HG02763 (cell line): Measurements from ENCODE around the gene FAM124A.

ENCODE experiments used
- ATAC-seq: cut with Tn5 transposase; IDR thresholded peaks from one replicate; pipeline ENCODE4 v1.9.1; 2021; ENCODE audit warnings: mild to moderate bottlenecking, moderate library complexity; ENCODE audit not compliant: unreplicated experiment

Gene FAM124A

DNA sequence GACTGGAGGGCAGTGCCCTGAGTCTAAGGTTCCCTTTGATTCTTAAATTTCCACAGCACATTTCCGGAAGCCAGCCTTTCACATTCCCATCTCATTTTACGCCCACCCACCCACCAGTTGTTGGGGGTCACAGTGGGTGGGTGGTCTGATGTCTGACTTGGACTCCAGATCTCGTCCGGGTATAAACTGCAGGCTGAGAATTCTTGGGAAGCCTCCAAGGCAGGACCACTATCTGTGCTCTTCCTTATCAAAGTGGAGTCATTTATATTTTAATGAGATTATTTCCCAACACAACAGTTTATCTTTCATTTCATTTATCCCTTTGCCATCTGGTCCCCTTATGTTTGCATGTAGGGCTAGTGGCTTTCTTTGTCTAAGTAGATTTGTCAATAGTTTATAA lies 3.6 kb upstream of the FAM124A start:
- no peak for ATAC-seq

DNA sequence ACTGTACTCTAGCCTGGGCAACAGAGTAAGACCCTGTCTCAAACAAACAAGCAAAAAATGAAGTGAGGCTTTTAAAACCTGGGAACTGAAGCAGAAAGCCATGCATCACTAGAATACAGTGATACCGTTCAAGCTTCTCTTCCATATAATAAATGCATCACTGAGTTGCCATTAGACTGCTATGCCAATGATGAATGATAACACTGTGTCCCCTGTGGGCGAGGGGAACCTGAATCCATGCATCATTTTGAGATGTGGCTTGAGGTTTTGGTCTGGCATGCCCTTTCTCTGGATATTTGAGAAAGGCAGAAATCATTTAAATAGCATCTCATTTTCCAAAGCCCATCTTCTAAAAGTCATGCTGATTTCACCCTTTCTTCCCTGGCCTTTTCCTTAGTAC lies 1.5 kb upstream of the FAM124A start:
- ATAC-seq, result no peak

DNA sequence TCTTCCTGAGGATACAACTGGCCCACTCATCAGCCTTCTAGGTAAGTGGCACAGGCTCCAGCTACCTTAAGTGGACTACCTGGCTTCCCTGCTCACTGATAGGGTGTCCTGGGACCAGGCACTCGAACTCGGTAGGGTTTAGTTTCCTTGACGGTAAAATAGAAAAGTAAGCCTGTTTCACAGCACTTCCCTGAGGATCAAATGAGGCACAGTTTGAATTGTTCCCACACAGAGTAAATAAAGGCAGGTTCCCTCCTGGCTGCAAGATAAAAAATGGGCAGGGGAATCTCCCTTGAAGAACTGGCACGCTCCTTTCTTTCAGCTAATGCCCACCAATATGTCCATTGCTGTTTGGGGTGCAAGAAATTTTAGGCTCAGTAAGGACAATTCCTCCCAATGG lies 1.1 kb upstream of the FAM124A start:
- no peak for ATAC-seq

DNA sequence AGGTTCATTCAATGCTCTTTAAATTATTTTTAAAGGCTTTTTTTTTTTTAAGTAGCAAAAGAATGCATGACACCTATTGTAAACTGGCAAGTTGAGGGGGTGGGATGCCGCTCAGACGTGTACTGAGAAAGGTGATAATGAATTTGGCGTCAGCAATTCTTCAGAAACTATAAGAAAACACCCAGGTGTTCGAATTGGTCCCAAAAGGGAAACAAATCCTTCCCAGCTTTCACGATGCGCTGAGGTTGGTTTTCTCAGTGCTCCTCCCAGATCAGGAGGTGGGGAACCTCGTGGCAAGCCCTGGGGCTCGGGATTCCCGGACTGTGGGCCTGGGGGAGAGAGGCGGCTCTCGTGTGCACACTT lies 543 bp upstream of the FAM124A start:
- no peak for ATAC-seq

DNA sequence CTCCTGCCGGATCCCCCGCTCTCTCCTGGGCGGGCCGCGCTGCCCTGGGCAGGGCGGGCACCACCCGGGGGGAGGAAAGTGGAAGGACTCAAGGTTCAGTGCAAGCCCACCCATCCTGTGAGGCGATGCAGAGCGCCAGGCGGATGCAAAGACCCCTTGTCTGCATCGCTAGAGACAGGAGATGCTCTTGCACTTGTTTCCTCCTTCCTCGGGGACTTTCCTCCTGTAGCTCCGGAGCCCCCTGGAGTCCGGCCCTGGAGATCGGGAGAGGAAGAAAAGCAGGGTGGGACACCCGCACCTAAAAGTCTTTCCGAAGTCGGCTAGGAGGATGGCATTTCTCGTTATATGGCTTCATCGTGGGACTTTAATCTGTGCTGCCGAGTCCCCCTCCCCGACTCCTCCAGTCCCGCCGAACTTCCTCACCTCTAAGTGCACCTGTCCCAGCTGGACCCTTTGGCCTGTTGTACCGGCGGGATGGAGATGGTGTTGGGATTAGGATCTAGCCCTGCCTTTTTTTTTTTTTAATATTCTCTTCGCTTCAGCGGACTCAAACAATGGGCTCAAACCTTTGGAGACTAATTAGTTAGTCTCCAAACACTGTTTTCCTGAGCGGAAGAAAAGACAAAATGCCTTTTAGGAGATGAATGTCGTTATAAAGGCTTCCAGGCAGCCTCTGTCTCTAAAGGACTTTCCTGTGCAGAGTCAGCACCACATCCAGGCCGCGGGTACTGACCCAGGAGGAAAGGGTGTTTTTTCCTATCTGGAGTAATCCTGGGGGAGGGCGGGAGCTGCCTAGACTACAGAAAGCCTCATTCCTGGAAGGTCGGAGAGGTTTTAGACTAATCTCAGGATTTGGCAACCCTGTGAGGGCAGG lies 725 bp downstream of the FAM124A start:
- ATAC-seq, result no peak

DNA sequence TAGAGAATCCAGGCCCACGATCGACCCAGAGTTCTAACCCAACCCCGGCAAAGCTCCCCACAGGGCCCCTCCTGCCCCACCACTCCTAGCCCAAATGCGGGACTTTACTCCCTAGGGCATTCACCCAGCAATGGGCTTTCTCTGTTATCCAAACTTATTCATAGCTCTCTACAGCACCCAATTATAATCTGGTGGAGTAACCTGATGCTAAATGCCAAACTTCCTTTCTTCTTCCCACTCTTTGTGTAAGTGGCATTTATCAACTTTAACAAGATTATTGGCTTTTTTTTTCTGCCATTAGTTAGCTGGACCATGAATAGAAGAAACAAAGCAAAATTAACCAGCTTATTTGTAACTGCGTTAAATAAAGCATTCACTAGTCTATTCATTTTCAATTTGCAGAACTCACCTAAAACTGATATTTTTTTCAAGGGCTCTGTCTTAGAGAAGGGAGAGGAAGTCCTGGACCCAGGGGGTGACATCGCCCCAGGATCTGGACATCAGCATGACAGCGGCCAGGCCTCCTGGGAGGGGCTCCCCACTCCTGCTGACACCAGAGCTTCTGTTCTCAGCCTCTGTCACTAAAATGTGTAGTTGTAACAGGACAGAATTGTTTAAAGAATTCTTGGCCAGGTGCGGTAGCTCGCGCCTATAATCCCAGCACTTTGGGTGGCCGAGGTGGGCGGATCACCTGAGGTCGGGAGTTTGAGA lies 1.5 kb downstream of the FAM124A start:
- no peak for ATAC-seq

DNA sequence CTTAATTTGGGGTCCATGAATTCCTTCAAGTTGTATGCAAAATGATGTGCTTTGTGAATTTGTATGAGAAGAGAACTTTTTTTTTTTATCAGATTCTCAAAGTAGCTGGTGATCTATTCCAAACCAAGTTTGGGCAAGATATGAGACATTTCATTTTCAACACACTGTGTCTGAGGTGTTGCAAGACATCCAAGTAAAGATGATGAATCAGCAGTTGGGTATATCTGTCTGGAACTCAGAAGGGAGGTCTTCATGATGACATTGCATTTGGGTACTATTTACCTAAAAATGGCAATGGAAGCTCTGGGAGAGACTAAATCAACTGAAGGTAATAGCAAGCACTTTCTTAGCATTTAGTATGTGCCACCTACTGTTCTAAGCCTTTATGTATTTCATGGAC lies 2.8 kb downstream of the FAM124A start:
- no peak for ATAC-seq

DNA sequence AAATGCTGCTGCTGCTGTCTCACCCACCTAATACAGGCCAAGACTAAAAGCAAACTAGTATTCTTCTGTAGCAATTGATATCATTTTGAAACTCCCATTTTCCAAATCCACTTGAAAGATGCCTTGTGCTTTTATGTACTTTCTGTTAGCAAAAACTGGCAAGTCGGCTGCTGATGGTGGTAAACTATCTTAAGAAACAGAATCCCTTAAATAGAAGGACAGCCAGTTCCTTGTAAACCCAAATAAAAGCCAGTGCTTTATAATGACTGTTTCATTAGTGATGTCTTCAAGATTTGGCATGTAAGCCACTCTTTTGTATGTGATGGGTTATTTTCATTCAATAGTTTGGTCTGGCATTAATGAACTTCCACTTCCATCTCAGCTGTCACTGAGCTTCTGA lies 5.2 kb downstream of the FAM124A start:
- ATAC-seq, result no peak

DNA sequence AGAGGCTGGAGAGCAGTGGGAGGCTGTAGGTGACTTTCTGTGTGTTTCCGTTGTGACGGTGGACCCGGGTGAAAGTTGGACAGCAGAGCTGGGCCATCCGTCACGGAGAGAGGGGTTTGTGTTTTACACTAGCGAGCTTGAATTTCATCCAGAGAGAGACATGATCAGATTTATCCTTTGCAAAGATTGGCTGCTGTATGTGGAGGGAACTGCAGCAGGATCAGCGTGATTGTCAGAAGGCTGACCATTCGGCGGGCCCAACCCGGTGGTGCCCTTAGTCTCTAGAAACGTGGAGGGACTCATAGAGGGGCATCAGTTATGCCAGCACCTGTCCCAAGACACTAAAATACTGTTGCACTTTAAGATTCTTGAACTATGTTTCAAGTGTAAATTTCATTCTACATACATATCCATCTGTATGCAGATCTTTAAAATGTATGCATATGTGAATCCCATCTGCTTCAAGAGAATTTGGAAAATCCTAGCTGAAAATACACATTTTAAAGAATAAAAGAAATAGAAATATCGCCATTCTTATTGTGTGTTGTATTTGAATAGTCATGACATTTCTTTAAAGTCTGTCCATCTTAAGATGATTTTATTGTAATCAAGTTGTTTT lies 7.0 kb downstream of the FAM124A start:
- ATAC-seq, result no peak

DNA sequence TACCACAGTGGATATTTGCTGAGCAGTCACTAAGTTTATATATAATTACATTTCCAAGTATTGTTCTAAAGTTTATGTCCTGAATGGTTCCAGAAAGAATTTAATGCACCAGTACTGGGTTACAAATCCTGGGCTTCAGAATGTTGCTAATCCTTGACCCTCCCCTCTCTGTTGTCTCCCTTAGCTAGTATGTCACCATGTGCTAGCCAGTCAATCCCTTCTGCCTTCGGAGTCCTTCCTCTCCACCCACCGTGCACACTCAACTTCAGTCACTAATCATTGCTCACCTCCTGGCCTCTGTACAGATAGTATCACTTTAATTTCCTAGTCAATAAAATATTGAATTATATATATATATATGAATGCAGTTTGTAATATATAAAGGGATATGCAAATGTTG lies 7.5 kb downstream of the FAM124A start:
- ATAC-seq, result no peak

DNA sequence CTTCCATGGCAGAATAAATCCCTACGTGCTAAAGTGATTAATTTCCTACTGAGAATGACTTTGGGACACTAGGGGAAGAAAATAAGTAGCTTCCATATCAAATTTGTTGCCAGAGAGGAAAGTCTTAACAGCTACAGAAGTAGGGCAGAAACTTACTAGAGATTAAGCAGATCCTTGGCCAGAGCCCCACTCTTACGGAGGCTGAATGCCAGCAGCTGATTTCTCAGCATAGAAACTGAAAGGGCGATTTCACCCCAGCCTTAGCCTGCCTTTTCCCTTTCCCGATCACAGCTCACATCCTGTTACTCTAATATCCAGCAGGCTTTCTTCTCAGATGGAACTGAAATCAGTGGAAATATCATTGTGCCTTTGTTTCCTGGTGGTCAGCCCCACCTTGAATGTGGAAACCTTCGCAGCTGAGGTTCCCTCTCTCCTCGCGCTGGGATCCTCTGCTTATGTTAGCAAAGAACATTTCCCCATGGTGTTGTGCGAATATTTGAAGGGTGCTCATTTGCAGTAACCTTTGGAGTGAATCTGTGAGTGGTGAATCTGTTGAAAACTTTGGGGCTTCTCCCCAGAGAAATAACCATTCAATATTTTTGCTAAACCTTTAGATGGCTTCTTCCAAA lies 8.4 kb downstream of the FAM124A start:
- ATAC-seq, result no peak

DNA sequence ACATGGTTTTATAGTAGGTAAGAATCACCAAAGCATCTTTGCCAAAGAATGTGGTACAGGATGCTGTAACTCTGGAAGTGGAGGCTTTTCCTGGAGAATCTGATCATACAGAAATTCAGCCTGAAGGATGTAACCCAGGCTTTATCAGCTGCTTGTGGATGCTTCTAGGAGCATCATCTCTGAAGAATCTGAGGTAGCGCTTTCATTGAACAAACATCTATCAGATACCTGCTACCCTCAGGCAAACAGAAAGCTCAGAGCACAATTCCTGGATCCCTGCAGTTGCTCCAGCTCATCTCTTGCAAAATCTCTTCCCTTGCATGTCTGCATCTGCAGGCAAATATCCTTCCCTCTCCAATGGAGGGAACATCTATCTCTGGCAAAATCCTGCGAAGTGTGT lies 9.3 kb downstream of the FAM124A start:
- ATAC-seq, result no peak

DNA sequence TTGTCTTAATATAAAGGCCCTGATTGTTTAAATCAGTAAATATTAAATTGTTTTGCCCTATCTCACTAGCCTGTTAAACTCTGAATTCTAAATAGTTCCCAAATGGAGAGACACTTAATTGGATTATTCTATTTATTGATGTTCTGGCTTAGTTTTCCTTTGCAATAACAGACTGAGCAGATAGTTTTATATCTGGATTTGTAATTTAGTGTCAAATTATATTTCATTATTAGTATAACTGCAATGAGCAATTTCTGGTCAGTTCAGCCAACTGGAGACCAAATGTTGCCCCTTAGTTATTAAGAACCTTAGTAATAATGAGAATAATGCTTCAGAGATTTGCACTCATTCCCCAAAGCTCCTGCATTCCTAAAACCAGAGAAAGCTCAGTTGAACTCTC lies 10.1 kb downstream of the FAM124A start:
- ATAC-seq, result no peak

DNA sequence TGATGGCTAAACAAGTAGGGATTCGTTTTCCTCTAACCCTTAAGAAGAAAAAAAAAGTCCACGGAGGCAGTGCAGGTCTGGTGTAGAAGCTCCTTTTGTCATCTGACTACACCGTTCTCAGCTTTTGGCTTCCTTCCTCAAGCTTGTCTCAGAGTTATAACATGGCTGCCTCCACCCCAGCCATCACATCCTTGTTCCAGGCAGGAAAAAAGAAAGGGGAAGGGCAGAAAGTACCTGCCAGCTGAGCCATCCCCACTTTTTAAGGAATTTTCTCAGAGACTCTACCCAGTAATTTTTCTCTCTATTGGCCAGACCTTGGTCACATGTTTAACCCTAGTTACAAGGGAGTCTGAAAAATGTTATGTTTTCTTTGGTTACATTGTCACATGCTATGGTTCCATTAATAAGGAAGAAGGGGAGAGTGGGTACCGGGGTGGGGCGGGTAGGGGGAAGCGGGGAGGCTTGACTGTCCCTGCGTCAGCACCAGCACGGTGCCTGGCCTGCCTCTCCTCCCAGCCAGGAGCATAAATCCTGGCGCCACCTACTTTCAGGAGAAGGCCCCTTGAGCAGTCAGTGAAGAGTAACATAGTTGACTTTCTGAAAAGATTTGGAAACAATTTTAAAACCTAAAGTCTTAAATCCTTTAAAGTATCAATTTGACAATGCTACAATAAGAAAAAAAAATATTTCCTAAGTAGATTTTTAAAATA lies 11.1 kb downstream of the FAM124A start:
- ATAC-seq, result no peak

DNA sequence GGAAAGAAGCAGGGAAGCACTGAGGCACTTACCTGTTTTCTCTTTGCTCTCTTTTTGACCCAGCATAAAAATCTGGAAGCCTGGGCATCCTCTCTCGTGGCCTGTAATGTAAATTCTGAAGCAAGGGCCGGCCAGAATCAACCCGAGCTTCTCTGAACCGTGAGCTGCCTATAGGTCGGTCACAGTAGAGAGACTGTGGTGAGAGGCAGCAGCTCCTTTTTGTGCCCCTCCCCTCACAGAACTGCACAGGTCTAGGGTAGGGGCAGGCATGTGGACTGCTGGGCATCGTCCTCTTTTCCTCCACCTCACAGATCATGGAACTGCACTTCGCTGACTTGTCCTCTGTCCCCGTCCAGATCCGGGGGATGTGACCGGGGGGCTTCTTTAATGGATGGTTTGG lies 12.5 kb downstream of the FAM124A start:
- ATAC-seq, result no peak

DNA sequence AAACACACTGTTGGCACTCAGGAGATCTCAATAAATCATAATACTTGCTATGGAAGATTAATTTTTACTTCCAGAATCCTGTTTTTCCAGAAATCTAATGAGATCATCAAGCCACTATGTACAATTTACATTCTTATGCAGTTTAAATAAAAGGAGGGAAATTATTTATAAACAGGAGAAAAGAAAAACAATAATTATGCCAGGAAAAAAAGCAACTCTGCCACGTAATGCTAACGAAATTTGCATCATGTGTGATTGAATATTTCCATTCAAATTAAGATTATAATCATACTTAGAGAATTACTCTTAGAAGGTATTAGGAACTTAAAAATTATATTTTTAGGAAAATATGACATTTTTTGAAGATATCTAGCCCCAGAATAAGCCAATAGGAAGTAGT lies 13.0 kb downstream of the FAM124A start:
- no peak for ATAC-seq

DNA sequence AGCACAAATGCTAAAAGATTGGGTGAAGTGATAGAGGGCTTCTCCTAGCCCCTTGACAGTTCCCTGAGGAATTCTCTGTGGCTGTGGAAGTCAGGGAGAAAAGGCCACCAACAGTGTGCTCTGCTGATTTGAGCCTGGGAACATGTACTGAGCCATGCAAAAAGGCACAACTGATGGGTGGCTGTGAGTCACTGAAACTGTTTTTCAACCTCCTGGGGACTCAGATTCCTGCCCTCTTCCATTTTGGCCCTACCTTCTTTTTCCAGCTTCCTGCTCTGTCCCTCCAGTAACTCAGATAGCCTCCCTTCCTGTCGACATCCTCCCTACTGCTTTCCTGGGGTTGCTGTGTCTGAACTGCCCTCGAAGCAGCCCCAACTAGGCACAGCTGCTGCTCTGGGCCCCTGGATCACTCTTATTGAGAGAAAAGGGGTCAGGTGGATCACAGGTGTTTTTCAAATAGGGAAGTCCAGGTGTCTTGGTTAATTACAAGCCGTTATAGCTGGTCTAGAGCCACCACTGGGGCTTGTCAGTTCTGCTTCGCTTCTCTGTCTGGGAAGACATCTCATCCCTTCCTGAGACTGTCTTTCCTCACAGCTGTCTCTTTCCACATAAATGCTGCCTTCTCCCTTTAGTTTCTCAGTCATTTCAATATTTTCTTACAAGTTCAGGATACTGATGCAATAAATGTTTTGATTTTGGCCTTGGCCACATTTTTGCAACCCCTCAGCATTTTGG lies 13.7 kb downstream of the FAM124A start:
- ATAC-seq, result no peak

DNA sequence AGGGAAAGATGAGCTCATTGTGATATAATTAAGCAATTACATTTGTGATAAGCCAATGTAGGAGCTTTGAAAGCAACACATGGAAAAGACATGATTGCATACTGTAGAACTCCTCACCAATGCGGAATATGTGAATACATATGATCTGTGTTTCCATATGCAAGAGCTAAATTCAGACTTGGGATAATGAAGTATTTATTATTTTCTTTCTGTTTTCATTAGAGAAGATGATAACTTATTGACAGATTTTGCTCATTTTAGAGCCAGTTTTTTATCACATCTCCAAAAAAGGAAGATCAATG lies 14.2 kb downstream of the FAM124A start:
- ATAC-seq, result no peak

DNA sequence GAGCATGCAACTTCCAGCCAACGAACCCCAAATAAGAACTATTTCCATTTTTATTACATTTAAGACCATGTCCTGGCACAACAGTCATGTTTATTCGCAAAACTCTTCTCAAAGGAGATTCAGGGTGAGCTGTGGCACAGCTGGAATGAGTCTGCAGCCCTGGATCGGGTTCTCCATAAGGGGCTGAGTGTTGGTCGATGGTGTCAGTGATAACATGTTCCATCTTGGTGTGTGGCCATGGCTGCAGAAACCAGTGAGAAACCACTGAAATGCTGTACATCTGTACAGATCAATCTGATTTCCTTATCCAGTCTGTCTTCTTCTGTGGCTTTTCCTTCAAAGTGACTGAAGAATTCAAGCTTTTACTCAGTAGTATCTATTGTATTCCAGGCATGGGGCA lies 15.2 kb downstream of the FAM124A start:
- no peak for ATAC-seq

DNA sequence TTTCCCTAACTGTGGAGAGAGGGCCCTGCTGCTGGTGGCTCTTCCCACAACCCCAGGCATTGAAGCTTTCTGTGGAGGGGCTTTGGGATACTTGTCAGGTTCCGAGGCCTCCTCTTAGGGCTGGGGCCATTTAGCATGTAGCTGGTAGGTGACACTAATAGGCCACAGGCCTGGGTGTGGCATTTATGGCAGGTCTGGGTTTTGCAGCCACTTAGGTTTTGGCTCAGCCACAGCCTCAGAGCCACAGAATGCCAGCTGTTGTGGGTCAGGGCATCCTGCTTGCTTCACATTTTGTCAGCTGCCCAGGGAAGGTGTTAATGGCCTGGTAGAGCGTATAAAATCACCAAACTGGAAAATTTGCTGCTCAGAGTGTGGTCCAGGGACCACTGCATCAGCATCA lies 15.7 kb downstream of the FAM124A start:
- ATAC-seq, result no peak

DNA sequence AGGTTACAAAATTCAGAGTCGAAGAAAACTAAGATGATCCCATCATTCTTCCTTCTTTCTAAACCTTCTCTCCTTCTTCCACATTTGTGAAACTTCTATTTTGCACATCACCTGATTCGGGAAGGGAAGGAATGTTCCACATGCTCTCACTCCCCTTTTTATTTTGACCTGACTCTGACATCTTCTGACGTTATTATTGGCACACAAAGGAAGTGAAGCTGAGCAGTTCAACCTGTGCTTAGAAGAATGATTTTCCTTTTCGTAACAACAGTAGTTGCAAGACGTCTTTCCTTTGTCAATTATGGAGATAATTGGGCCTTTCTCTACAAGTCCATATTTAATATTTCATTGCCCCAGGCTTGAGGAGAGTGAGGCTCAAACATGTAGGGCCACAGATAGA lies 18.0 kb downstream of the FAM124A start:
- ATAC-seq, result no peak
